HepG2 (cell line): Measurements from ENCODE around the gene DPH3. TPM values are rescaled to one million over a fixed set of nuclear protein-coding genes. Genes with fewer than 3 reads are reported as not detected.

Experiments used
- AHR ChIP-seq: IDR thresholded peaks from 2 replicates; pipeline ENCODE4 v1.6.1; 2018; ENCODE audit warnings: missing genetic modification reagents, missing compliant biosample characterization
- ATRX ChIP-seq: sonication (generic); formaldehyde crosslinking; IDR thresholded peaks from 2 replicates; pipeline ENCODE4 v1.4.0; 2020; ENCODE audit warnings: missing genetic modification reagents, borderline replicate concordance
- CAMTA2 ChIP-seq: sonication (generic); formaldehyde crosslinking; IDR thresholded peaks from 2 replicates; pipeline ENCODE4 v1.4.0; 2020; ENCODE audit warnings: mild to moderate bottlenecking, missing genetic modification reagents, borderline replicate concordance
- CCDC6 ChIP-seq: sonication (generic); formaldehyde crosslinking; IDR thresholded peaks from 2 replicates; pipeline ENCODE4 v1.8.1; 2022; ENCODE audit warnings: mild to moderate bottlenecking, missing genetic modification reagents, moderate library complexity
- CENPT ChIP-seq: sonication (generic); formaldehyde crosslinking; IDR thresholded peaks from 2 replicates; pipeline ENCODE4 v1.8.0; 2022; ENCODE audit warnings: low read depth, mild to moderate bottlenecking, moderate library complexity, missing genetic modification reagents
- ELF4 ChIP-seq: sonication (generic); formaldehyde crosslinking; IDR thresholded peaks from 2 replicates; pipeline ENCODE4 v1.5.0; 2020; ENCODE audit warnings: missing genetic modification reagents, mild to moderate bottlenecking, moderate library complexity, borderline replicate concordance
- GATA4 ChIP-seq: sonication (generic); IDR thresholded peaks from 2 replicates; pipeline ENCODE4 v1.6.1; 2016; ENCODE audit warnings: antibody characterized with exemption, low read depth, borderline replicate concordance
- HDAC1 ChIP-seq: sonication (generic); formaldehyde crosslinking; IDR thresholded peaks from 2 replicates; pipeline ENCODE4 v1.5.1; 2020; ENCODE audit warnings: mild to moderate bottlenecking, missing genetic modification reagents
- HIVEP1 ChIP-seq: sonication (generic); formaldehyde crosslinking; IDR thresholded peaks from 2 replicates; pipeline ENCODE4 v1.4.0; 2020; ENCODE audit warnings: mild to moderate bottlenecking, missing genetic modification reagents
- MTA3 ChIP-seq: sonication (generic); formaldehyde crosslinking; IDR thresholded peaks from 2 replicates; pipeline ENCODE4 v1.4.0; 2020; ENCODE audit warnings: missing genetic modification reagents
- MTF2 ChIP-seq: sonication (generic); formaldehyde crosslinking; IDR thresholded peaks from 2 replicates; pipeline ENCODE4 v1.5.0; 2020; ENCODE audit warnings: missing genetic modification reagents, borderline replicate concordance
- NFE2L1 ChIP-seq: sonication (generic); formaldehyde crosslinking; IDR thresholded peaks from 2 replicates; pipeline ENCODE4 v1.4.0; 2020; ENCODE audit warnings: missing genetic modification reagents, mild to moderate bottlenecking, borderline replicate concordance
- NR2F6 ChIP-seq, 2 experiments: IDR thresholded peaks; 2 replicates each; pipeline ENCODE4 v1.6.1; 2016; ENCODE audit warnings: antibody characterized with exemption in 1 of 2, mild to moderate bottlenecking in 1 of 2
- POLR2A ChIP-seq, 2 experiments: IDR thresholded peaks; 2 replicates each; pipeline ENCODE4 v1.6.1; 2011; ENCODE audit warnings: low read depth in 2 of 2, low read length in 2 of 2, mild to moderate bottlenecking in 1 of 2, moderate library complexity in 1 of 2; ENCODE audit not compliant: insufficient read depth in 1 of 2
- ZBTB7B ChIP-seq: sonication (generic); formaldehyde crosslinking; IDR thresholded peaks from 2 replicates; pipeline ENCODE4 v1.4.0; 2020; ENCODE audit warnings: missing genetic modification reagents
- ZNF235 ChIP-seq: sonication (generic); formaldehyde crosslinking; IDR thresholded peaks from 2 replicates; pipeline ENCODE4 v1.8.1; 2023; ENCODE audit warnings: mild to moderate bottlenecking, missing genetic modification reagents, borderline replicate concordance
- ZNF331 ChIP-seq: sonication (generic); formaldehyde crosslinking; IDR thresholded peaks from 2 replicates; pipeline ENCODE4 v1.4.0; 2020; ENCODE audit warnings: missing genetic modification reagents
- ZNF510 ChIP-seq: sonication (generic); formaldehyde crosslinking; IDR thresholded peaks from 2 replicates; pipeline ENCODE4 v1.4.0; 2020; ENCODE audit warnings: low read depth, mild to moderate bottlenecking, missing genetic modification reagents
- ZNF652 ChIP-seq: IDR thresholded peaks from 2 replicates; pipeline ENCODE4 v1.6.1; 2016; ENCODE audit warnings: low read depth, borderline replicate concordance
- ZNF709 ChIP-seq: sonication (generic); formaldehyde crosslinking; IDR thresholded peaks from 2 replicates; pipeline ENCODE4 v1.5.0; 2020; ENCODE audit warnings: mild to moderate bottlenecking, missing genetic modification reagents
- ZNF775 ChIP-seq: sonication (generic); formaldehyde crosslinking; IDR thresholded peaks from 2 replicates; pipeline ENCODE4 v1.4.0; 2020; ENCODE audit warnings: missing genetic modification reagents, mild to moderate bottlenecking, moderate library complexity, borderline replicate concordance
- polyA plus RNA-seq, 8 experiments: library from polyadenylated mRNA; depleted of rRNA in 3 of 8; stranded (reverse) in 7 of 8; unstranded in 1 of 8; fragments of >200 nt; fragmentation: Illumina TruSeq in 4 of 8; extraction: Trizol in 4 of 8; gene quantifications; 2 replicates each; pipeline versions ENCODE4 v1.2.1 to v1.2.3, GENCODE V29; 2011 to 2016; ENCODE audit warnings: low read depth in 4 of 8, missing spikeins in 1 of 8, mixed read lengths in 1 of 8; ENCODE audit not compliant: insufficient read depth in 1 of 8
- total RNA-seq, 5 experiments: library from RNA; depleted of rRNA; stranded (reverse); fragments of >200 nt; fragmentation: Illumina TruSeq; extraction: Trizol; gene quantifications; 2 replicates each; pipeline ENCODE4 v1.2.3, GENCODE V29; 2016; ENCODE audit warnings: low read depth in 1 of 5
- TF ChIP-seq, protein P1 (sequence below): sonication (generic); formaldehyde crosslinking; IDR thresholded peaks from 2 replicates; pipeline ENCODE4 v1.8.1; 2023; ENCODE audit warnings: mild to moderate bottlenecking, missing genetic modification reagents
- TF ChIP-seq, protein P2 (sequence below): IDR thresholded peaks from 2 replicates; pipeline ENCODE4 v1.6.1; 2018; ENCODE audit warnings: missing genetic modification reagents
- TF ChIP-seq, protein P3 (sequence below): sonication (generic); formaldehyde crosslinking; IDR thresholded peaks from 2 replicates; pipeline ENCODE4 v1.4.0; 2020; ENCODE audit warnings: missing genetic modification reagents, borderline replicate concordance

DPH3 gene
- total and polyA plus RNA-seq, 2 of the 13 experiments (the other 11 are each of a cell fraction or from before 2014, with no cell fraction given): 18.3 to 21.6 TPM

DNA sequence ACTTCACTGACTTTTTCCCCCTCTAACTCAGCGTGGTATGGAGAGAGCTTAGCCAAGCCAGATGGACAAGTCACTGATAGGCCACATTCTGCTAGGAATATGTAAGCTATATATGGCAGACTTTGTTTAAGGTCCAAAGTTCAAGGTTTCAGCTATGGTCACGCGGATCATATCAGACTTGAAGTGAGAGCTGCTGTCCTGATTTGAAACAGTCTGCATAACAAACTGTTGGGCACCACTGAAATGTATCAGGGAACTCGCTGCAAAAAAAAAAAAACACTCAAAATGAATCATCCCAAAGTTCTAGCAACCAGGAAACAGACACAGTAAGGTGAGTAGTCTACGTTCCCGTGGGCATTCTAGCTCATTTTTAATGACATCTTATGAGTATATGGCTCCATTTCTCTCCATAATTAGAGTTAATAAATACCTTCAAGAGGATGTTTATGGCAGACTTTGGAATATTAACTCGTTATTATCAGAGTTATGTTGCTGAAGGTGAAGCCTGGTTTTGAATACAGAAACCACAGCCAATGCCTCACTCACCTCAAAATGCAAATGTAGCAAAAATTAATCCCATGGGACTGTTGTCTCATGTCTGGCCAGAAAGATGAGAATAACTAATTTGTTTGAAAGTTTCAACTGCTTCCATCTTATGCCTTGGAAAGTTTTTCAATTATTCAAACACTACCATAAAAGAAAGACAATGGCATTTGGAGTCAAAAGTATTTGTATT, 12.3 kb downstream of the DPH3 start (continued):
- TF ChIP-seq, protein P1, sequence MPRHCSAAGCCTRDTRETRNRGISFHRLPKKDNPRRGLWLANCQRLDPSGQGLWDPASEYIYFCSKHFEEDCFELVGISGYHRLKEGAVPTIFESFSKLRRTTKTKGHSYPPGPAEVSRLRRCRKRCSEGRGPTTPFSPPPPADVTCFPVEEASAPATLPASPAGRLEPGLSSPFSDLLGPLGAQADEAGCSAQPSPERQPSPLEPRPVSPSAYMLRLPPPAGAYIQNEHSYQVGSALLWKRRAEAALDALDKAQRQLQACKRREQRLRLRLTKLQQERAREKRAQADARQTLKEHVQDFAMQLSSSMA: no peak
- no peak for TF ChIP-seq HIVEP1 (CRISPR knock-in tag)
- TF ChIP-seq NR2F6 (IDR thresholded peaks at IDR 0.05): no peak; the same call in 1 of the 2 replicates
- peak; percentile 13; the same call in 1 of the 2 replicates for TF ChIP-seq NR2F6 (CRISPR knock-in tag; IDR thresholded peaks at IDR 0.05)
- TF ChIP-seq, protein P2, sequence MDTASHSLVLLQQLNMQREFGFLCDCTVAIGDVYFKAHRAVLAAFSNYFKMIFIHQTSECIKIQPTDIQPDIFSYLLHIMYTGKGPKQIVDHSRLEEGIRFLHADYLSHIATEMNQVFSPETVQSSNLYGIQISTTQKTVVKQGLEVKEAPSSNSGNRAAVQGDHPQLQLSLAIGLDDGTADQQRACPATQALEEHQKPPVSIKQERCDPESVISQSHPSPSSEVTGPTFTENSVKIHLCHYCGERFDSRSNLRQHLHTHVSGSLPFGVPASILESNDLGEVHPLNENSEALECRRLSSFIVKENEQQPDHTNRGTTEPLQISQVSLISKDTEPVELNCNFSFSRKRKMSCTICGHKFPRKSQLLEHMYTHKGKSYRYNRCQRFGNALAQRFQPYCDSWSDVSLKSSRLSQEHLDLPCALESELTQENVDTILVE: no peak
- no peak for TF ChIP-seq MTF2 (CRISPR knock-in tag)
- TF ChIP-seq AHR (CRISPR knock-in tag): no peak
- no peak for TF ChIP-seq NFE2L1
- no peak for TF ChIP-seq ZNF235
- no peak for TF ChIP-seq ZNF510 (CRISPR knock-in tag)
- TF ChIP-seq ZNF709 (CRISPR knock-in tag): no peak
- no peak for TF ChIP-seq MTA3
- TF ChIP-seq ZNF331 (CRISPR knock-in tag): 0 out of 2 replicates have a peak, but pooled peaks have one; percentile 16
- no peak for TF ChIP-seq ATRX (CRISPR knock-in tag)
- no peak for TF ChIP-seq CCDC6 (CRISPR knock-in tag)
- TF ChIP-seq CAMTA2 (CRISPR knock-in tag): no peak
- no peak for TF ChIP-seq ZBTB7B (CRISPR knock-in tag)
- TF ChIP-seq GATA4: no peak
- no peak for TF ChIP-seq ZNF775 (CRISPR knock-in tag)
- TF ChIP-seq, protein P3, sequence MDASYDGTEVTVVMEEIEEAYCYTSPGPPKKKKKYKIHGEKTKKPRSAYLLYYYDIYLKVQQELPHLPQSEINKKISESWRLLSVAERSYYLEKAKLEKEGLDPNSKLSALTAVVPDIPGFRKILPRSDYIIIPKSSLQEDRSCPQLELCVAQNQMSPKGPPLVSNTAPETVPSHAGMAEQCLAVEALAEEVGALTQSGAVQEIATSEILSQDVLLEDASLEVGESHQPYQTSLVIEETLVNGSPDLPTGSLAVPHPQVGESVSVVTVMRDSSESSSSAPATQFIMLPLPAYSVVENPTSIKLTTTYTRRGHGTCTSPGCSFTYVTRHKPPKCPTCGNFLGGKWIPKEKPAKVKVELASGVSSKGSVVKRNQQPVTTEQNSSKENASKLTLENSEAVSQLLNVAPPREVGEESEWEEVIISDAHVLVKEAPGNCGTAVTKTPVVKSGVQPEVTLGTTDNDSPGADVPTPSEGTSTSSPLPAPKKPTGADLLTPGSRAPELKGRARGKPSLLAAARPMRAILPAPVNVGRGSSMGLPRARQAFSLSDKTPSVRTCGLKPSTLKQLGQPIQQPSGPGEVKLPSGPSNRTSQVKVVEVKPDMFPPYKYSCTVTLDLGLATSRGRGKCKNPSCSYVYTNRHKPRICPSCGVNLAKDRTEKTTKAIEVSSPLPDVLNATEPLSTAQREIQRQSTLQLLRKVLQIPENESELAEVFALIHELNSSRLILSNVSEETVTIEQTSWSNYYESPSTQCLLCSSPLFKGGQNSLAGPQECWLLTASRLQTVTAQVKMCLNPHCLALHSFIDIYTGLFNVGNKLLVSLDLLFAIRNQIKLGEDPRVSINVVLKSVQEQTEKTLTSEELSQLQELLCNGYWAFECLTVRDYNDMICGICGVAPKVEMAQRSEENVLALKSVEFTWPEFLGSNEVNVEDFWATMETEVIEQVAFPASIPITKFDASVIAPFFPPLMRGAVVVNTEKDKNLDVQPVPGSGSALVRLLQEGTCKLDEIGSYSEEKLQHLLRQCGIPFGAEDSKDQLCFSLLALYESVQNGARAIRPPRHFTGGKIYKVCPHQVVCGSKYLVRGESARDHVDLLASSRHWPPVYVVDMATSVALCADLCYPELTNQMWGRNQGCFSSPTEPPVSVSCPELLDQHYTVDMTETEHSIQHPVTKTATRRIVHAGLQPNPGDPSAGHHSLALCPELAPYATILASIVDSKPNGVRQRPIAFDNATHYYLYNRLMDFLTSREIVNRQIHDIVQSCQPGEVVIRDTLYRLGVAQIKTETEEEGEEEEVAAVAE (CRISPR knock-in tag): no peak
- no peak for TF ChIP-seq CENPT (CRISPR knock-in tag)
- TF ChIP-seq ELF4 (CRISPR knock-in tag): no peak
- peak in 1 of 2 experiments; percentile 29; a peak in 1 of 4 replicates for TF ChIP-seq POLR2A (IDR thresholded peaks at IDR 0.05; ENCODE audit: insufficient read depth in 1 of 2, low read depth in 2 of 2, low read length in 2 of 2)
- peak; percentile 44; the same call in 1 of the 2 replicates for TF ChIP-seq HDAC1
- no peak for TF ChIP-seq ZNF652
